ENCODE results near the gene NCL.
A peak's percentile ranks its signal among the peaks of the same experiment; 100 is the strongest.
"Not testable (repeated sequence)": the region's sequence is repeated elsewhere in the genome, so short reads cannot be mapped to it uniquely, and the experiment has no call there.

NCL gene

GRCh38 chr2:231429901-231430300, 34.4 kb downstream of the NCL start:
- DNase-seq = no peak

DNA sequence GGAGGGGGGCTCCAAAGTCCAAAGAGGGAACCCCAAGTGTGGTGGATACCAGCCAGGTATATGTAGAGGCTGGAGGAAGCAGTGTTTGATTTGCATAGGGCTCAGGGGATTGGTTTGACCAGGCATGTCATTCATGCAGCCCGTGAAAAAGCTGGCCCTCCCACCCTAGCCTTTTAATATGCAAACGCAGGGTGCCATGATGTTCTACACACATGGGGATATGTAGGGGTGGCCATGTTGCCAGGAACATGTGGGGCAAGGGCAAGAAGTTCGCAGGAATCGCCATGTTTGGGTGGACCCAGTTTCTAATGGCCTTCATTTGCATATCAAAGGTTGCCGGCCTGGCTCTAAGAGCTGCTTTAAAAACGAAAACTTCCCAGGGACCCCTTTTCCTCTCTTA, 35.1 kb downstream of the NCL start:
- DNase-seq = no peak

DNA sequence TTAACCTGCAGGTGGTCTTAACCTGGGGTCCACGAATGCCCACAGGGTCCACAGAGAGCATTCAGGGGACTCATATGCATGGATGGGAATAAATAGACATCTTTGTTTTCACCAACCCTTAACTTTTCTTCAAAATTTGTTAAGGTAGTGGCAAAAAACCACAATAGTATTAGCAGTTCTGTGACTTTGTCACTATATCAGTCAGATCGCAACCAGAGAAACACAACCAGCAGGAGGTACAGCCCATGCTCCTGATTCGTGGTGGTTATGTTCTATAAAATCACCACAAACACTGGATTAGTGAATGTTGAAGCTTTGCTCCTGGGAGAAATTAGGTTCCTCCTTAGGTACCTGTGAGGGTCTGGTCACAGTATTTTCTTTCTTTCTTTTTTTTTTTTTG, 37.2 kb downstream of the NCL start:
- DNase-seq = no peak

- DNase-seq = peak; percentile 83
Observed at GRCh38 chr2:231425811-231426703, 38.2 kb downstream of the NCL start.

DNA sequence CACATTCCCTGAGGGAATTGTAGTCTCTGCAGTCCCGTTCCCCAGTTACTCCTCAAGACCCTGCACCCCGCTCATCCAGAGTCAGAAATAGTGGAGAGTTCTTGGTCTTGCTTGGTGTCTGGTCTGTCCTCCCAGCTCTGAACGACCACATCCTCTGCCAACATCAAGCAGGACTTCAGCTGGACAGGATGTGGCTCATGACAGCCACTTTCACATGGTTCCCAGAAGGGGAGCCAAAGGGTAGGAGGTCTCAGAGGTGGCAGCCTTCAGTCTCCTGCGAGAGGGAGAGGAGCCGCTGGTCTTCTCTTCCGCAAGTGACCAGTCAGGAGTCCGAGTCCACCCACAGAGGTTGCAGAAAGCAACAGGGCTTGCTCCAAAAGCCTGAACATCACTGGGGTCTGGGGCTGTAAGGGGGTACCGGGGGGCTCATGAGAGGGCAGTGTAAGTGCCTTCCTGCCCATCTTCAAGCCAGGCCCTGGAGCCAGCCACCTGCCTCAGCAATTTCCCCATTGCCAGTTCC, 38.9 kb downstream of the NCL start:
- DNase-seq = no peak

GRCh38 chr2:231423176-231423575, 41.1 kb downstream of the NCL start:
- no peak for DNase-seq

DNA sequence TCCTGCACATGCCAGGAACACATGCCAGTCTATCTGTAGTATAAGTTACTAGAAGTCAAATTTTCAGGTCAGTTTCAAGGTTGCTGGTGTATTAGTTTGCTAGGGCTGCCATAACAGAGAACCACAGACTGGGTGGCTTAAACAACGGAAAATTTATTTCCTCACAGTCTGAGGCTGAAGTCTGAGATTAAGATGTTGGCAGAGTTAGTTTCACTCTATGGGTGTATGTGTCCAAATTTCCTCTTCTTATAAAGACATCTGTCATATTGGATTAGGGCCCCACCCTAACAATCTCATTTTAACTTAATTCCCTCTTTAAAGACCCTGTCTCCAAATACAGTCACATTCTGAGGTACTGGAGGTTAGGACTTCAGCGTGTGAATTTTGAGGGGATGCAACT, 42.2 kb downstream of the NCL start:
- DNase-seq = no peak

DNA sequence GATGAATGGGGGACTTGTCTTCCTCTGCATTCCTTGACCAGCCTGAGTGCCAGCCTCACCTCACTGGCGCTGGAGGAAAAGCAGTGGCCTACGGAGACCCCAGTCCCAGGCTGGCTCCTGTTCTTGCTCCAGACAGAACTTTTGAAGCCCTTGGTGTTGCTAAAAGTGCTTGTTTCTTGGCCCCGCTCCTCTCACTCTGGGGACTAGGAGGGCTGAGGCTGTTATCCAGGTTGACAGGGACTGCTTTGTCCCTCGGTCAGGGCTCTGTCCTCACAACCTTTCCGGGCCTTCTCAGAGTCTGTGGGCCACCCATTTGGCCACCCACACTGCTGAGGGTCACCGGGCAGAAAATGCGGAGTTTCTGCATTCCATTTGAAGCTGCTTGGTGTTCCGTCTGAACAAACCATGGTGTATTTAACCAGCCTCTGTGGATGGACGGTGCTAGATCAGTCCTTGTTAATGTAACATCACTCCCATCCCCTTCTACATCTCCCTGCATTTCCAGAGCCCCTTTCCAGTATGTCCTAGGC, 43.2 kb downstream of the NCL start:
- no peak for DNase-seq

DNA sequence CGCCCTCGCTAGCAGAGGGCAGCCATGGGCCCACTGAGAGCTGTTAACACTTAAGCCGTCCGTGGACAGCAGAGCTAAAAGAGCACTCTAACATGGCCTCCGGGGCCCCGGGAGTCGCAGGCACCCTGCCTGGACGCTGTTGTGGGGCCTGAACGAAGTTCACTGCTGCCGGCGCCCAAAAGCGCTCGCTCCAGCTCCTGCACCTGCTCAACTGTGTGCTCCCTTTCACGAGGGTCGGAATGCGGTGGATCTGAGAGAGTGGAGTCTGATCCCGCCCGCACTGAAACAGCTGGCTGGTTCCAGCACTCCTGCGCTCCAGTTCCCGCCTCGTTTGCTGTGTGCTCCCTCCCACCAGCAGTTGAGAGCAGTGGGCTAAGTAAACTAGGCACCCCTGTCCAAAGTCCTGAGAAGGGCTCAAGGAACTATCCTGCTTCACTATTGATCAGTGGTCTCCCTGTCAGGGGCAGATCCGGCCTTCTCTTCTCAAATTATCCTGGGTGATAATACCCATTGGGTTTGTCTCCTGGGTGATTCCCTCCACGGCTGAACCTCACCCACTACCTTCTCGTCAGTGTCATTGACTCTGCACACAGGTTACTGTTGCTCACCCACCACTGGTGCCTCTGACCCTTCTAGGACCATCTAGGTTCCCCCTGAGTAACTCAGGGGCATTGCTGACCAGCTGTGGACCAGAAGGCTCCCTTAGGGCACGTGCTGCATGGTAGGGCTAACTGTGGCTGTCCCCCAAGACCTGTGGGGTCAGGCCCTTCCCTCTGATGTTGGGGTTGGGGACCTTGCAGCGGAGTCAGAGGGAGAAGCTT, 45.3 kb downstream of the NCL start:
- DNase-seq = no peak

GRCh38 chr2:231415029-231415428, 49.3 kb downstream of the NCL start:
- DNase-seq = no peak

- DNase-seq = no peak
Observed at GRCh38 chr2:231413921-231414476, 50.3 kb downstream of the NCL start.

DNA sequence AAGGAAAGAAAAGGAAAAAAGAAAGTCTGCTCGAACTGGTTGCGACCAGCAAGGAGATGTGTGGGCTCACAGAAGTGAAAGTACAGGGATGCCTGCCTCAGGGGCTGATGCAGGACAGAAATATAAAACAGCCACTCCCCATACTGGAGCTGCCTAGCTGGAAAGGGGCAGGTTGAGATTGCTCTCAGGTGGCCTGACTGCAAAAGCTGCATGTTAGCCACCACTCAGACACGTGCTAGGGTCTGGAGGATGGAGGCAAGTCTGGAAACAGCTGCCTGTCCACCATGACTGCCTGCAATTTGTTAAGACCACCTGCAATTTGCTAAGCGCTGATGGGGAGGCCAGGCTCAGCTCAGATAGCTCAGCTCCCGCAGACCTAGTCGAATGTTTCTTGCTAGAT, 50.8 kb downstream of the NCL start:
- DNase-seq = no peak

- no peak for DNase-seq
Observed at GRCh38 chr2:231412618-231412963, 51.7 kb downstream of the NCL start.

DNA sequence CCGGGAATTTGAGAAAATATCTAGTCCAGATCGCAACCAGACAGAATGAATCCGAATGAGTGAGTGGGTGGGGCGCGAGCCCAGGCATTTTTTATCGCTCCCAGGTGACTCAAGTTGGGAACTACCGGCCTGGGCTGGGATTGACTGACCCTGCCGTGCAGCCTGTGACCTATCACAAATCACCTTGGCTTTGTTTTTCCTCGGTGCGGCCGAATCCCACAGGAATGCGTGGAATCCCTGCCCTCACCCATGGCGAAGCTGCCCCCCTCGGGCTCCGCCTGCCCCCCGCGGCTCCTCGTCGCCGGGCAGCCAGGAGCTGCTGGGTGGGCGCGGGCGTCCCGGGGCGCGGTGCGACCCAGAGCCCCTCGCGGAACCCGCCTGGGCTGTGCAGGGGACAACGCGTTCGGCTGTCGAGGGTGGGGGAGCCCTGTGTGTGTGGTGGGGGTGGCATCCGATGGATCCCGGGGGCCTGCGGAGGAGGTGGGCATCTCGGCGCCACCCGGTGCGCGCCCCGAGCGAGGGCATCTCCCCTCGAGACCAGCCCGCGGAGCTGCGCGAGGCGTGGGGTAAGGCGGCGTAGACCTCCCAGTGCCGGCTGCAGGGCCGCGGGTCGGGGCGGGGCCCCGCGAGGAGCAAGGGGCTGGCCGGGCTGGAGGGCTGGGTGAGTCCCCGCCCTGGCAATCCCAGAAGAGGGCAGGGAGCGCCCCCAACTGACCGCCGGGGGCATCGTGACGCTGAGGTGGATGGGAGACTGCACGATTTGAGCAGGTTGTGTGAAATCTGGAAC, 52.3 kb downstream of the NCL start:
- DNase-seq = peak; percentile 28

GRCh38 chr2:231411237-231411636, 53.0 kb downstream of the NCL start:
- no peak for DNase-seq

DNA sequence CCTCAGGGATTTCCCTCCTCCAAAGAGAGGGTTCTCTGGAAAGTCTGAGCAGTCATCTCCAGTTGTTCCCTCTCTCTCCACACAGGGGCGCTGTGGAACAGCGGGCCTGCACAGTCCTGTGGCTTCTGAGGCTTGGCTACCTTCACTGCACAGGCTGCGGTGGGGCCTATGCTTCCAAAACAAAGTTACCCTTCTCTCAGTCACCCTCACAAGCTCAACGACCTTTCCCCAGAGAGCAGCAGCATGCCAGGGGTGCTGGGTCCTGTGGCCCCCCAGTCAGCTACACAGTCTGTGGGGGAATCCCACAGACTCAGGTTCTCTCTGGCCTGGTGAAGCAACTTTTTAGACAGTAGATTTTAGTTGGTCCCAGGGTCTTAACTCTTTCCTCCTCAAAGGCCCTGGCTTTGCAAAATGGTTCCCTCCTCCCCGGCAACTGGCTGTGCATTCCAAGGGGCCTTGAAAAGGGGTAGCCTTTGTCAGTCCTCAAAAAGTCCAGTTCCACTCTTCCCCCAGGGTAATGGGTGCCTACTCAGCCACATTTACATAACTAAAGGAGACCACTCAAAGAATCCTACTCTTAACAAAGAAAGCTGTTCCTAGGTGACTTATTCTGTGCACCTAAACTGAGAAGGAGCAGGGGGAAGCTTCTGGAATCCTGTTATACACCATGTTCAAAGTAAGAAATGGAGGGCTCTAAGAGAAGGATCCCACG, 53.8 kb downstream of the NCL start:
- DNase-seq = no peak

- DNase-seq = no peak
Observed at GRCh38 chr2:231409776-231410175, 54.5 kb downstream of the NCL start.

- not testable (repeated sequence) for DNase-seq
Observed at GRCh38 chr2:231408304-231408703, 56.0 kb downstream of the NCL start.

DNA sequence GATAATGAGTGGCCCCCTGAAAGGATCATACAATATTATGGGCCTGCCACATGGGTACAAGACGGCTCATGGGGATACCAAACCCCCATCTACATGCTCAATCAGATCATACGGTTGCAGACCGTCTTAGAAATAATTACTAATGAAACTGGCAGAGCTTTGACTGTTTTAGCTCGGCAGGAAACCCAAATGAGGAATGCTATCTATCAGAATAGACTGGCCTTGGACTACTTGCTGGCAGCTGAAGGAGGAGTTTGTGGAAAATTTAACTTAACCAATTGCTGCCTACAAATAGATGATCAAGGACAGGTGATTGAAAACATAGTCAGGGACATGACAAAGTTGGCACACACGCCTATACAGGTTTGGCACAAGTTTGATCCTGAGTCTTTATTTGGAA, 56.6 kb downstream of the NCL start:
- not testable (repeated sequence) for DNase-seq

DNA sequence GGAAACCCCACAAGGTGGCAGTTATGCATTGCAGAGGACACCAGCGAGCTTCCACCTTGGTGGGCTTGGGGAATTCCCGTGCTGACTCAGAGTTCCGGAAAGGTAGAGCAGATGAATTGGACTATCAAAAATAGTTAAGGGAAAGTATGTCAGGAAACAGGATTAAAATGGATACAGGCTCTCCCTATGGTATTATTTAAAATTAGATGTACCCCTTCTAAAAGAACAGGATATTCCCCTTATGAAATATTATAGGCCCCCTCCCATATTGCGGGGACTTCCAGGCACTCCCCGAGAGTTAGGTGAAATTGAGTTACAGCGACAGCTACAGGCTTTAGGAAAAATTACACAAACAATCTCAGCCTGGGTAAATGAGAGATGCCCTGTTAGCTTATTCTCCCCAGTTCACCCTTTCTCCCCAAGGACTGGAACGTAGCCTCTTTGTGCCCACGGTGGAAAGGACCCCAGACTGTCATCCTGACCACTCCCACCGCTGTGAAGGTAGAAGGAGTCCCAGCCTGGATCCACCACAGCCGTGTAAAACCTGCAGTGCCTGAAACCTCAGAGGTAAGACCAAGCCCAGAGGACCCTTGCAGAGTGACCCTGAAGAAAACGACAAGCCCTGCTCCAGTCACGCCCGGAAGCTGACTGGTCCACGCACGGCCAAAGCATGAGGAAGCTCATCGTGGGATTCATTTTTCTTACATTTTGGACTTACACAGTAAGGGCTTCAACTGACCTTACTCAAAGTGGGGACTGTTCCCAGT, 58.5 kb downstream of the NCL start:
- DNase-seq = not testable (repeated sequence)

DNA sequence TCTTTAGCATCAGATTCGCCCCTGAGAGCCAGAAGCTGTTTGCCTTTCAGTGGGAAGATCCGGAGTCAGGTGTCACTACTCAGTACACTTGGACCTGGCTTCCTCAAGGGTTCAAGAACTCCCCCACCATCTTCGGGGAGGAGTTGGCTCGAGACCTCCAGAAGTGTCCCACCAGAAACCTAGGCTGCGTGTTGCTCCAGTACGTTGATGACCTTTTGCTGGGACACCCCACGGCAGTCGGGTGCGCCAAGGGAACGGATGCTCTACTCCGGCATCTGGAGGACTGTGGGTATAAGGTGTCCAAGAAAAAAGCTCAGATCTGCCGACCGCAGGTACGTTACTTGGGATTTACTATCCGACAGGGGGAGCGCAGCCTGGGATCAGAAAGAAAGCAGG, 60.1 kb downstream of the NCL start:
- DNase-seq = not testable (repeated sequence)
